Pons (tissue), 1 donor: ENCODE results near the gene FAM20A.
"Not testable (repeated sequence)": the region's sequence is repeated elsewhere in the genome, so short reads cannot be mapped to it uniquely, and the experiment has no call there.

ENCODE experiments used
- DNase-seq: peaks from one replicate; pipeline ENCODE4 v3.0.0-alpha.2; 2016; ENCODE audit warnings: low spot score

The FAM20A gene

DNA sequence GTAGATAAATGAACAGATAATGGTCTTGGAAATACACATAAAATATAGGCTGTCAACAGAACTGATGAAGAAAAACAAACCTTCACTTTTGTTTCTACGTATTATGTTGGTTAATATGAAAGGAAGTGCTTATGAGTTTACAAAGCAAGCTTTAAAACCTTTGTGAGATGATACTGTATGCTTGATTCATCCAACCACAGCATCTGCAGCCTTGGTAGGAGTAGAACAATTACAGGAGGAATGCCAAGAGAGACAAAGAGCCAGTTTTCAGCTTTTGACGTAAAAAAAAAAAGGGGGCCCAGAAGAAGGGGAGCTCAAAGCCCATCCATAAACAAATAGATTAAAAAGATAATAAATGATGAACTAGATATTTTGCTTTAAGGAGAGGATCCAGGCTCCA is 13.3 kb downstream of the FAM20A start:
- peak; percentile 45 for DNase-seq

DNA sequence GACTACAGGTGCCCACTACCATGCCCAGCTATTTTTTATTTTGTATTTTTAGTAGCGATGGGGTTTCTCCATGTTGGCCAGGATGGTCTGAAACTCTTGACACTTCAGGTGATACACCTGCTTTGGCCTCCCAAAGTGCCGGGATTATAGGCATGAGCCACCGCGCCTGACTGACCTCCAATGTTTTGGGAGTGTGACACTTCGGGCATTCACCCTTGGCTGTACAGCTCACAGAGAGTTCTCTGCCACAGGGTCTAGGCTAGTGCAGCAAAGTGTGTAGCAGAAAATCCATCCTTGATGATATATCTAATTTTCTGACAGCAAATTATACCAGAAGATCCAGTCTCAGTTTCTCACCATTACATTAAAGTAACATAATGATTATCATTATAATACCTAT is 14.1 kb downstream of the FAM20A start:
- no peak for DNase-seq

GRCh38 chr17:68585643-68586042 is 15.5 kb downstream of the FAM20A start:
- DNase-seq, result no peak

DNA sequence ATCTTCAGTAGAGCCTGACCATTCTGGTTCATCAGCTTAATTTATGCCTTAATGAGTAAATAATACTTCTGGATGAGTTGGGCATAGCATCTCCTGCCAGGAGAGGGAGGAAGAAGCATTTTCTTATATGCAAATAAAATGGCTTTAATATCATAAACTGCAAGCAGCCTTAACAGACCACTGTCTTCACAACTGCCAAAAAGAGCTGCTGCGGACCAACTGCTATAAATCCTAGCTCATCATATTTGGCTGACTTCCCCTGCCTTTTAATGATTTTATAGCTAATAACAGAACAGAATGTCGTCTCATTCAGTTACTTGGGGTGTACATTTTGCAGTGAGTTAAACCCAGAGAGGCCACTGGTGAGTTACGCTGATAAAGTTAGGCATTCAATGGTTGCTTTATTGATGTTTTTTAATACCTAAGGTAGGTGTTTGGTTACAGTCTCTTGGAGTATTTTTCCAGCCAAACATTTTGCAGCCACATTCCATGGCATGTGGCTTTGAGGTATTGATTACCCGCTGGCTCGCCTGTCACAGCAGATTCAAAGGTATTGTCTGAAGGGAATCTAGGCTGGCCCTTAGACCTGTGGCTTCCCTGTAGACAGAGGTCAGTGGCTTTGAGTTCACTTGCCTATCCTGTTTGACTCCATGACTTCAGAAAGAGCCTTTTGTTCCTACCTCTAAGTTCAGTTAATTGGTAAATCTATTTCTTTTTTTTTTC is 16.4 kb downstream of the FAM20A start:
- DNase-seq, result no peak

- DNase-seq, result not testable (repeated sequence)
Observed at GRCh38 chr17:68582867-68583266, 18.3 kb downstream of the FAM20A start.

DNA sequence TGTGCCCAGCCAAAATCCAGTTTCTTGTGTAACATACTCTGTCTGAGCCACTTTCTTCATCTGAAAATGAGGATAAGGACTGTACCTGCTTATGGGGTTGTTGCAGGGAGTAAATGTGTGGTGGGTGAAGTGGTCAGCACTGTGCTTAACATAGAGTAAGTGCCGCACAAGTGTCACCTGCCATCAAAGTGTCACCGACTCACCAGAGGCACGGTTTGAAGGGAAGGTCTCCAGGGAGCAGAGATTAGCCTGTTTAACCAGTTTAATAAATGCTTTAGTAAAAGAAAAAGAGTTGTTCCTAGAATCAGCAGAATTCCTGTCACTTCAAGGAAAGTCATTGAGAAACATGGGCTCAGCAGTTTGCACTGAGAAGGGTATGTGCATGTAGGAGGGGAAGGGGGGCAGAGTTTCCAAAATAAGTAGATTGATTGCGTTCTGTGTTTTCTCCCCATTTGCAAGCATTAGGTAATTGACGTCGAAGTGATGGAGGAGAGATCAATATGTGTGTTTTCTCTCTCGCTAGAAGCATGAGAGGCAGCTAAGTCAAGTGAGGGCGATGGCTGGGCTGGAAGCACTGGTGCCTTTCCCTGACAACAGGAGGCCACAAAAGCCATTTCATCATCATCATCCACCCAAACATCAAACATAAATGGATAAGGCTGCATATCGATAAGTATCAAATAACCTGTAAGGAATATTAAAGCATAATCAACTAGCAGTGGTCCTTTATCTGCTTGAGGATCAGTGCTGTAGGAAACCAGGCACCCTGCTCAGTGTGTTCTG is 19.1 kb downstream of the FAM20A start:
- DNase-seq, result no peak

DNA sequence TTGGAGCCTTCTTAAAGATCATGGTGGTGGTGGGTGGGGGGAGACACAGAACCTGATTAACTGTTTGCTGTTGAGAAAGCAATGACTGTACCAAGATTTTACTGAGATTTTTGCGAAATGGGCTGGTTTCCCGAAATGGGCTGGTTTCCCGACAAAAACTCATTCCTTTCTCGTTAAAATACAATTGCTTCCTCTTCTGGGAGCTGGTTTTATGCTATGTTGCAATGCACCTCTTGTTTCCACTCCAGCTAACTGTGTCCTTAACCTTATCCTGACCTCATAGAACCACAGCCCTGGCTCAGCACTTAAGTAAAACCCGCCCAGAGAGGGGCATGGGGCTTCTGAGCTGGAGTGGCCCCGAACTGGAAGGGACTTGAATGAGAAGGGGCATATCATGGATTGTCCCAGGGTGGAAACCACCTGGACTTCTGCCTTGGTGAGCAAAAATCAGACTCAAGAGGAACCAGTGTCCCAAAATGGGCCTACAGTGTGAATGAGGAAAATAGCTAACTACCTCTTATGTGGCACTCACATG is 20.9 kb downstream of the FAM20A start:
- DNase-seq, result no peak

DNA sequence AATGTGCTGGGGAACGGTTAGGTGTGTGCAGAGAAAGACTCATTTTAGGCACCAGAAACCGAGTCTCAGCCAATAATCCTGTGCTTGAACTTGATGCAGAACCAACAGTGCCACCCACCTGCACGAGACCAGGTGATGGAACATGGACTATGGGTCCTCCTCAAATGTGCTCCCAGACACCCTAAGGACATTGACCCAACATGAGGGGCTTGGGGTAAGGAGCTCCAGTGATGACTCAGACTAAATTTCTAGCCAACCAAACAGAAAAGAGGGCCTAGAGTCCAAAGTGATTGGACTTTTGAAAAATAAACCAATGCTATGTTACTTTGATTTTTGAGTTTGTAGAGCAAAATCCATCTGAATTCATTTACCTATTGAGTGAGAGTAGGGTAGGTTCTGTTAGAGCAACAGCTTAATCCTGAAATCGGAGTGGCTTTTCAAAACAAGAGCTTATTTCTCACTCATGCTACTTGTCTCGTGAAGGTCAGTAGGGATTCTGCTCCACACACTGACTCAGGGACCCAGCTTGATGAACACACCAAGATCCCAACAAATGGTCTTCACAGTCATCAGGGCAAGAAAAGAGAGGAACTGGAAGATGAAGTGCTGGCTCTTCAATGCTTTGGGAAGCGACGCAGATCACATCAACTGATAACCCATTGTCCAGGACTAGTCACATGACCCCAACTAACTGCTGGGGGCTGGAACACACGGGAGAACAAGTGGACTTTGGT is 21.8 kb downstream of the FAM20A start:
- DNase-seq, result no peak

DNA sequence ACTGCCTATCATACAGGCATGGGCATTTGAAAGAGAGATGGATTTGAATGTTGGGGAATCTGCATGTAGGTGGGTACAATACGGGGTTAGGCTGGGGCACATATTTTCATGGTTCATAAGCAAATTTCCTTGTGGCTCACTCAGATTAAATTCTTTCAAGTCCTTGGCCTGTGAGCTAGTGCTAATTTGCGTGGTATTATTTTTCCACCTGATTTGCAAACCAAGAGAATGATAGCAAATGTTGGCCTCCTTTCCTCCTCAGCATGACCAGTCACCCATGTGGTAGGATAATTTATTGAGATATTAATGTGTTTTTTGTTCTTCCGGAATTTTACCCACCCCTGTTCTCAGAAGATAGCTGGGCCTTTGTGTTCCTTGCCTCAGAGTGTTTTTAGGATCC is 22.9 kb downstream of the FAM20A start:
- no peak for DNase-seq

DNA sequence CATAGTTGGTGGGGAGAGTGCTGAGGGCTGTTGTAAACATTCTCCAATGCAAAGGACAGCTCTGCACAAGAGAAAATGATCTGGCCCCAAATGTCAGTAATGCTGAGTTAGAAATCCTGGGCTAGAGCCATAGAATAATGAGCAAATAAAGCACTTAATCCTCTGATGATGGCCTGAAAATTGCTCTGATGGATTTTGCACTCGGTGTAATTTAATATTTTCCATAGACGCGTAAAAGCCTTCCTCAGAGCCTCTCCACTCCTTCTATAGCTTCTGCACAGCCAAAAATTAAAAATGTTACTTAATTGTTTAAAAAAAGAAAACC is 23.7 kb downstream of the FAM20A start:
- DNase-seq, result no peak

GRCh38 chr17:68576811-68577496 is 24.2 kb downstream of the FAM20A start:
- no peak for DNase-seq

GRCh38 chr17:68576137-68576536 is 25.0 kb downstream of the FAM20A start:
- no peak for DNase-seq

GRCh38 chr17:68573338-68573737 is 27.8 kb downstream of the FAM20A start:
- DNase-seq, result no peak

- DNase-seq, result no peak
Observed at GRCh38 chr17:68572138-68572842, 28.9 kb downstream of the FAM20A start.

GRCh38 chr17:68570526-68570925 is 30.6 kb downstream of the FAM20A start:
- DNase-seq, result no peak

- DNase-seq, result no peak
Observed at GRCh38 chr17:68569346-68569745, 31.8 kb downstream of the FAM20A start.

- DNase-seq, result no peak
Observed at GRCh38 chr17:68568581-68568980, 32.6 kb downstream of the FAM20A start.

- no peak for DNase-seq
Observed at GRCh38 chr17:68567581-68567980, 33.6 kb downstream of the FAM20A start.

- DNase-seq, result no peak
Observed at GRCh38 chr17:68567035-68567434, 34.1 kb downstream of the FAM20A start.

DNA sequence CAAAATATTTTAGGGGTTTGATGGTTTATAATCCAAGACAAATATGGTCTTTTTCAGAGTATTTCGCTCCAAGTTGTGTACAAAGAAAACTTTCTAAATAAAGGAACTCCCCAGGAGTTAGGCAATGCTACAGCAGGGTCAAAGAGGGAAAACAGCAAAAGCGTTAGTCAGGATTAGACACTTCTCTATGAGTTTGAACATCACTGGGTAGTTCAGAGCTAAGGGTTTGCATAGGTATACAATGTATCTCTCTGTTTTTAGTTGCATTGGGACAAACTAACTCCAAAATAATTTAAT is 34.8 kb downstream of the FAM20A start:
- DNase-seq, result no peak

- no peak for DNase-seq
Observed at GRCh38 chr17:68565661-68566441, 35.3 kb downstream of the FAM20A start.
